Esophagus squamous epithelium (tissue), 5 donors: ENCODE measurements around the gene CD200. TPM values are rescaled to one million over a fixed set of nuclear protein-coding genes. Genes with fewer than 3 reads are reported as not detected.

ENCODE experiments used
- DNase-seq: peaks from one replicate; lab custom pipeline; 2025; lab: John Stamatoyannopoulos, UW
- H3K27ac ChIP-seq, 4 donors: fragments of 200-600 bp; sonication (generic); one replicate each; pipeline ENCODE4 v1.5.1; 2016 to 2019; ENCODE audit warnings: mild to moderate bottlenecking in 1 of 4
- H3K27me3 ChIP-seq, 4 donors: fragments of 200-600 bp; sonication (generic); 1 replicate in 3 of 4; 2 replicates in 1 of 4; pipeline versions ENCODE4 v1.5.1 to v1.6.0; 2017 to 2021; ENCODE audit warnings: antibody characterized with exemption in 1 of 4
- H3K36me3 ChIP-seq, 3 donors: fragments of 200-600 bp; sonication (generic); one replicate each; pipeline ENCODE4 v1.5.1; 2016 to 2019
- H3K4me1 ChIP-seq, 3 donors: fragments of 200-600 bp; sonication (generic); one replicate each; pipeline ENCODE4 v1.5.1; 2017 to 2019
- H3K4me3 ChIP-seq, 4 donors: fragments of 200-600 bp; sonication (generic); 1 replicate in 3 of 4; 2 replicates in 1 of 4; pipeline ENCODE4 v1.5.1; 2016 to 2019; ENCODE audit warnings: mild to moderate bottlenecking in 2 of 4, moderate library complexity in 1 of 4
- H3K9me3 ChIP-seq, 3 donors: fragments of 200-600 bp; sonication (generic); one replicate each; pipeline ENCODE4 v1.5.1; 2016 to 2019
- POLR2A ChIP-seq, 4 donors: fragments of 450-650 bp; IDR thresholded peaks; one replicate each; pipeline ENCODE4 v1.6.1; 2017; ENCODE audit warnings: antibody characterized with exemption in 4 of 4, mild to moderate bottlenecking in 4 of 4, moderate library complexity in 3 of 4
- WGBS, 2 donors: methylation state at CpG; one replicate each; pipeline ENCODE4 v1.1.5; 2018; 5-methylcytosine and 5-hydroxymethylcytosine counted together
- intact Hi-C: fragments of 100-400 bp; cut with DNase I; formaldehyde crosslinking; loops from one replicate; pipeline ENCODE4 v1.15.0; 2022
- total RNA-seq, 4 donors: library from RNA; depleted of rRNA; stranded (reverse); fragments of >200 nt; gene quantifications; one replicate each; pipeline ENCODE4 v1.1.0, GENCODE V29; 2016
- TF ChIP-seq, protein P1 (sequence below), 6 experiments: fragments of 450-650 bp in 4 of 6; fragments of 200-600 bp in 2 of 6; sonication (generic) in 2 of 6; IDR thresholded peaks; one replicate each; pipeline ENCODE4 v1.5.1; 2016 to 2019; ENCODE audit warnings: antibody characterized with exemption in 6 of 6, mild to moderate bottlenecking in 4 of 6, moderate library complexity in 4 of 6
- donor health status: DM: yes; HTN: yes; CAD: no.

The CD200 gene
- total RNA-seq, 4 donors from 2014 or later = 0.27 to 8.4 (median 1.4) TPM

DNA sequence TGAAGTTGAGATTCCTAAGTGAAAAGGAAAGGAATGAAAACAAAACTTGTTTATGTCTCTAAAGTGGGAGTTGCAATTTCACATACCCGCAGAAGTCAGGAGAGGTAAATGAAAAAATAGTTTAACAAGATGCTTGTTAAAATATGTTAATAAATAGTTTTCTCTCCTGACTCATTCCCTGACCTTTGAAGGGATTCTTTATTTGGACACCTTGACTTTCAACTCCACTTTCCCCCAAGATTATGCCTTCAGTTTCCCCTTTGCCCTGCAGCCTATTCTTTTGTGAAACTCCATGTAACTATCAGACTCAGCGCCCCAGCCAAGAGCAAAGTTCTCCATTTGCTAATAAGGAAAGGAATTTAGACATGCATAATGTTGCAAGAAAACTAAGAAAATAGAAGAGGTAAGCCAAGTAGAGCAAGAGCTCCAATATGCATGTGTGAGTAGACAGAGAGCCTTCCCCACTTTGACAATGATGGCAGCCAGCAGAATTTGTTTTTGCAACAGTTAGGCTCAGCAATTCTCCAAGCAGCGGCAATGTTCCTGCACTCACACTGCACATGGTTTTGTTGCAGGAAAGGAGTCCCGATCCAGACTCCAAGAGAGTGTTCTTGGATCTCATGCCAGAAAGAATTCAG is 61.2 kb downstream of the CD200 start:
- Histone ChIP-seq H3K36me3 (no peaks in the 10 kb centered on the region), H3K4me1 (peaks cover 6 to 26% (median 10%) of the 10 kb centered on the region in 3 donors), H3K27ac (peak overlapping the region in 3 of 4 donors; percentile 1 to 82 (median 81)), H3K9me3 (no peaks in the 10 kb centered on the region), H3K27me3 (no peaks in the 10 kb centered on the region), H3K4me3 (no peak overlapping the region)
- WGBS, 2 donors = 61% methylated on average over 4 of the region's 4 CpGs
- intact Hi-C loops = no loop called here
- TF ChIP-seq POLR2A (IDR thresholded peaks at IDR 0.05) = no peak
- TF ChIP-seq, protein P1, sequence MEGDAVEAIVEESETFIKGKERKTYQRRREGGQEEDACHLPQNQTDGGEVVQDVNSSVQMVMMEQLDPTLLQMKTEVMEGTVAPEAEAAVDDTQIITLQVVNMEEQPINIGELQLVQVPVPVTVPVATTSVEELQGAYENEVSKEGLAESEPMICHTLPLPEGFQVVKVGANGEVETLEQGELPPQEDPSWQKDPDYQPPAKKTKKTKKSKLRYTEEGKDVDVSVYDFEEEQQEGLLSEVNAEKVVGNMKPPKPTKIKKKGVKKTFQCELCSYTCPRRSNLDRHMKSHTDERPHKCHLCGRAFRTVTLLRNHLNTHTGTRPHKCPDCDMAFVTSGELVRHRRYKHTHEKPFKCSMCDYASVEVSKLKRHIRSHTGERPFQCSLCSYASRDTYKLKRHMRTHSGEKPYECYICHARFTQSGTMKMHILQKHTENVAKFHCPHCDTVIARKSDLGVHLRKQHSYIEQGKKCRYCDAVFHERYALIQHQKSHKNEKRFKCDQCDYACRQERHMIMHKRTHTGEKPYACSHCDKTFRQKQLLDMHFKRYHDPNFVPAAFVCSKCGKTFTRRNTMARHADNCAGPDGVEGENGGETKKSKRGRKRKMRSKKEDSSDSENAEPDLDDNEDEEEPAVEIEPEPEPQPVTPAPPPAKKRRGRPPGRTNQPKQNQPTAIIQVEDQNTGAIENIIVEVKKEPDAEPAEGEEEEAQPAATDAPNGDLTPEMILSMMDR (IDR thresholded peaks at IDR 0.05) = no peak
- DNase-seq = no peak

DNA sequence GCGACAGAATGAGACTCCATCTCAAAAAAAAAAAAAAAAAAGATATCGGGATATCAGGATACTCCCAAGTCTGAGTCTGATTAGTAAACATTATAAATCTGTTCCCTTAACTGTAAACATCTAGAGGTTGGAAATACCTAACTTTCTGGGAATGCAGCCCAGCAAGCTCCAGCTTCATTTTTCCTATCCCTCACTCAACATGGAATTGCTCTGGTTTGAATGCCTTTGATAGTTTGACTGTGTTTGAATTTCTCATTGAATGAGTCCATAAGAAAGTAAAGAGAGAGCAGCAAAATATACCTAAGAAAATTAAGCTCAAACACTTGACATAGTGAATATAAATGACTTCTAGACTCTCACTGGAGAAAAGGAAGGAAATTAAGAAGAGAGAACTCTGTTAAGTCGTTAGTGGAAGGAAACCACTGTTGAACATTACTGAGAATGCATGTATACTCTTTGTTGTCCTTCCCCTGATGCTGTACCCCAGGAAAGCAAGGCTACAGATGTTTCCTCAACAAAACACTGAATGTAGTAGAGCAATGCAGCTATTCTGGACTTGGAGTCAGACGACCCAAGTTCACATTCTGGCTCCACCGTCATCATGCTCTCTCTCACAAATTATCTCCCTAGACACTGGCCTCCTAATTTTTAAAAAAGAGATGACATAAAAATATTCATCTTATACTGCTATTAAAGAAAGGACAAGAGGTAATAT is 62.4 kb downstream of the CD200 start:
- no peaks in the 10 kb centered on the region for H3K9me3 ChIP-seq
- H3K27ac ChIP-seq = peak overlapping the region in 3 of 4 donors; percentile 40 to 81 (median 60)
- 42 to 44% methylated on average over 5 of the region's 5 CpGs for WGBS, 2 donors
- no peak overlapping the region for H3K4me3 ChIP-seq
- H3K36me3 ChIP-seq = no peaks in the 10 kb centered on the region
- H3K4me1 ChIP-seq = peaks cover 6 to 25% (median 10%) of the 10 kb centered on the region in 3 donors
- no peaks in the 10 kb centered on the region for H3K27me3 ChIP-seq
- intact Hi-C loops = no loop called here
- TF ChIP-seq, protein P1 (IDR thresholded peaks at IDR 0.05) = no peak
- no peak for TF ChIP-seq POLR2A (IDR thresholded peaks at IDR 0.05)
- no peak for DNase-seq

DNA sequence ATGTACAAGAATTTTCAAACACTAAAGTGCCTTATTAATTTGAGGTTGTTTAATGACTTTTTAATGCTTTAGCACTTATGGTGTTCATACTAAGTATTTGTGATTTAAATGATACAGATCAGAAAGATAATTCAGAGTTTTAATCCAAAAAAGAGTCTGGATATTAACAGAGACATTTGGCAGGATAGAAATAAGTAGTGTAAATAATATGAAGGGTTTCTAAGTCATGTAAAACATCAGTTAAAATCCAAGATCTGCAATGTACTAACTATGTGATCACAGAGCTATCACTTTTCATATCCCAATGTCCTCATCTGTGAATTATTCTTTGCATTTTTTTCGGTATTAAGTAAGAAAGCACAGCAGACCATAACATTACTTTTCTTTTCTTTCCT is 62.9 kb downstream of the CD200 start:
- Histone ChIP-seq H3K9me3 (no peaks in the 10 kb centered on the region), H3K27me3 (no peaks in the 10 kb centered on the region), H3K4me3 (no peak overlapping the region), H3K27ac (peak overlapping the region in 2 of 4 donors; percentile 40 to 81), H3K36me3 (no peaks in the 10 kb centered on the region), H3K4me1 (peaks cover 6 to 19% (median 10%) of the 10 kb centered on the region in 3 donors)
- TF ChIP-seq, protein P1 (IDR thresholded peaks at IDR 0.05) = no peak
- no peak for TF ChIP-seq POLR2A (IDR thresholded peaks at IDR 0.05)
- WGBS, 2 donors = 0% methylated on average over 1 of the region's 1 CpG
- intact Hi-C loops = no loop called here
- DNase-seq = no peak

DNA sequence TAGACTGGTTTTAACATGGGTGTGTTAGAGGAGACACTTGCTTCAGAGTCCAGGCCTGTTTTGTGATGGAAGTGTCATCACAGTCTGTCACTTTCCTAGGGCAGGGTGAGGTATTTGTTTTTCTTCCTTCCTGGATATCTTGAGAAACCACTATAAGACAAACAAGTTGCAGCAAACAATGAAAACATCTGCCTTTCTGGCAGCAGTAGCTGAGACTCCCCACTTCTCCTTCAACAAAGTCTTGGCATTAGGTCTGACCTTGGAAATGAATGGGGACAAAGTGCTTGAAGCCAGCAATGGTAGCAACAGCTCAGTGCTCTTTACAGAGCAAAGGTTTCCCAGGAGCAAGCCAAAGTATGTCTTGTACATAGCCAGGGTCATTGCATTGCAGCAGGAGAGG is 64.6 kb downstream of the CD200 start:
- H3K27ac ChIP-seq = no peak overlapping the region
- intact Hi-C loops = no loop called here
- DNase-seq = no peak

More for the DNA sequence above, 64.6 kb downstream of the CD200 start:
- Histone ChIP-seq H3K36me3 (no peaks in the 10 kb centered on the region), H3K9me3 (no peaks in the 10 kb centered on the region), H3K27me3 (no peaks in the 10 kb centered on the region), H3K4me3 (no peak overlapping the region), H3K4me1 (peaks cover 0 to 9% (median 5%) of the 10 kb centered on the region in 3 donors)
- TF ChIP-seq POLR2A (IDR thresholded peaks at IDR 0.05) = no peak
- TF ChIP-seq, protein P1 (IDR thresholded peaks at IDR 0.05) = no peak
